ENCODE data around the gene KRTAP5-6.
"Not testable (repeated sequence)": the region's sequence is repeated elsewhere in the genome, so short reads cannot be mapped to it uniquely, and the experiment has no call there.

KRTAP5-6 gene

GRCh38 chr11:1696608-1697570 is at the start of gene KRTAP5-6:
KRTAP5-6 (plus strand) TSS chr11:1697195; CDS start chr11:1697246, 51 bp downstream.
- no peak for DNase-seq

DNA sequence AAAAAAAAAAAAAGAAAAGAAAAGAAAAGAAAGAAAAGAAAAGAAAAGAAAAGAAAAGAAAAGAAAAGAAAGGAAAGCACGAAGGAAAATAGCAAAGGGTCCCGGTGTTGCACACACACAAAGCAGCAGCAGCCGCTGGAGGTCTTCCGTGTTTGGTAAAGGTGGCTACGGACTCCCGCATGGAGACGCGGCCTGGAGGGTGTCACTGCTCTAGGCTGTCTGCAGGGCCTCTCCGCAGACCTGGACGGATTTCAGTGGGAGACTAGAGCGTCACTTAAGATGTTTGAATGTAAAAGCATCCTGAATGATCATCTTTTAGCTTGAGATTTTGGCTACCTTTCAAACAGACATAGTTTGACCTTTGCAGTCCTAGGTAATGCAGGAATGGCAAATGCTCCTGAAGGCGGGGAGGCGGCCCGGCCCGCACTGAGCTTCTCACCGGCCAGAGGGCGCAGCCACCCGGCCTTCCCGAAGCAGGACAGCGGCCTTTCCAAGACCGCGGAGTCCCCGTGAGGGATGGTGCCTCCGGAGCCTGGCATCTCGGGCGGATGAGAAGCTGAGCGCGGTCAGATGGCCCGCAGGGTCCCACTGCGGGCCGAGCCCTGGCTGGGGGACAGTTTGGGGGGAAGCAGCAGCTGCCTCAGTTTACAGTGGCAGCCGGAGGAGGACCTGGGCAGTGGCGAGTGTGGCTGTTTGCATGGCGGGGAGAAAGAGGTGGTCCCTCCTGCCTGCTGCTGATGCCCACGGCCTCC is 48.9 kb upstream of the KRTAP5-6 start:
- no peak for DNase-seq

DNA sequence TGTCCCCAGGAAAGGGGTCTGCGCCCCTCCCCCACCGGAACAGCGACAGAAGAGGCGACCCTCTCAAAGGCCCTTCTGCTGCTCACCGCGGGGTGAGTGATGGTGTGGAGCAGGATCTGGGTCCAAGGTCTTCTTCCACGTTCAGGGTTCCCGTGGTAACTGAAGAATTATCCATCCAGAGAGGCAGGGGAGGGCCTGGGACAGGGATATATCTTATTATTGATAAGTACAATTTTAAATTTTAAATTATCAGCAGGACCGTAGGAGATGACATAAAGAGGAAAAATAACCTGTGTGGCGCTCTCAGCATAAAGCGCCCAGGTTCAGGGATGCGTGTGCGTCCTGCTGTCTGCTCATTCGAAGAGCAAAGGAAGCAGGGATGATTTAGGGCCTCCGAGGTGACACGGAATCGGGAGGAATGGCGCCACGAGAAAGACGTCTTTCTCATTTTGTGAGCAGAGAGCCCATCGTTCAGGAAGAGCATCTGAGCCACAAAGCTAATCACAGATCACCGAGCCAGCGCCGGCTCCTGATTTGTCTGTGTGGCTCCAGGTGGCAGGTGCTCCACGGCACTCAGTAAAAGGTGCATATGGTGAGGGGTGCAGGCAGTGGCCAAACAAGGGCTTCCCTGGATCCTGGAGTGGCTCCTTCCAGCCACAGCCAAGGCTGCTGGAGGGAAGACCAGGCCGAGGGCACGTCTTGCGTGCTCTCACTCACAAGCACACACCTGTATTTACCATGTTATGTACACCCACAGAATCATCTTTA is 48.2 kb upstream of the KRTAP5-6 start:
- no peak for DNase-seq

DNA sequence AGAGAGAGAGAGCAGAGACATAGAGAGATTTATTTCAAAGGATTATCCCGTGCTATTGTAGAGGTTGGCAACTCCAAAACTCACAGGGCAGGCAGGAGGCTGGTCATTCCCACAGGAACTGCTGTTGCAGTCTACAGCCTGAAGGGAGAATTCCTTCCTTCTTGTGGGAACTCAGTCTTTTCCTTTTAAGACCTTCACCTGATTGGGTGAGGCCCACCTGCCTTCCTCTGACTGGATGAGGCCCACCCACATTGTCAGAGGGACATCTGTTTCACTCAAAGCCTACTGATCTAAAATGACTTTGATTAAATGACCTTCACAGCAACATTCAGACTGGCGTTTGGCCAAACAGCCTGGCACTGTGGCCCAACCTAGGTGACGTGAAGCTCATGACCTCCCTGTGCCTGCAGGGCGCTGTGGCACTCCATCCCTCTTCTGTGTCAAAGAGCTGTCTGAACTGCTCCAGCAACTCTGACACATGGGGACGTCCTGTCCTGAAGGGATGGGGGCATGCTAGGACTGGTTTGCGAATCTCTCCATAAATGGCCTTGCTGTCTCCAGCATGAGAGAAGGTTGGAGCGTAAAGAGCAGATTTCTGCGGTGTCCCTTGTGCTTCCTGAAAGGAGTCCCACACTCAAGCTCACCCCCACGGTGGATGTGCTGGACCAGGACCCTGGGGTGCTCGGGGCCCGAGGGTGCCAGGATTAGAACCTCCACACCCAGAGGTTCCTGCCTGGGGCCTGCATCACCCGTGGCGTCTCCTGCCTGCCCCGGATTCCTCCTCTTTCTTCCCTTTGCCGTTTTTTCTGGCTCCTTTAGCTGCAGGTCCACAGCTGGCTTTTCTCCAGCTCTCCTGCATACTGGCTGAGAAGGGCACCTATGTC is 46.7 kb upstream of the KRTAP5-6 start:
- DNase-seq = no peak

DNA sequence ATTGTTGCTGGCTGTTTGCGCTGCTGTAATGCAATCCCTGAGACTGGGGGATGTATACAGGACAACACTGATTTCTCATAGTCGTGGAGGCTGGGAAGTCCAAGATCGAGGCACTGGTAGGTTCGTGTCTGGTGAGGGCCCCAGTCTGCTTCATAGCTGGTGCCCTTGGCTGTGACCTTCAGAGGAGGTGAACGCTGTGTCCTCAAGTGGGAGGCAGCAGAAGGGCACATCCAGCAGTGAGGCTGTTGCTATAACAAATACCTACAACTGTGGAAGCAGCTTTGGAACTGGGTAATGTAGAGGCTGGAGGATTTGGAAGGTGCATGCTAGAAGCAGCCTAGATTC is 46.1 kb upstream of the KRTAP5-6 start:
- DNase-seq = no peak

DNA sequence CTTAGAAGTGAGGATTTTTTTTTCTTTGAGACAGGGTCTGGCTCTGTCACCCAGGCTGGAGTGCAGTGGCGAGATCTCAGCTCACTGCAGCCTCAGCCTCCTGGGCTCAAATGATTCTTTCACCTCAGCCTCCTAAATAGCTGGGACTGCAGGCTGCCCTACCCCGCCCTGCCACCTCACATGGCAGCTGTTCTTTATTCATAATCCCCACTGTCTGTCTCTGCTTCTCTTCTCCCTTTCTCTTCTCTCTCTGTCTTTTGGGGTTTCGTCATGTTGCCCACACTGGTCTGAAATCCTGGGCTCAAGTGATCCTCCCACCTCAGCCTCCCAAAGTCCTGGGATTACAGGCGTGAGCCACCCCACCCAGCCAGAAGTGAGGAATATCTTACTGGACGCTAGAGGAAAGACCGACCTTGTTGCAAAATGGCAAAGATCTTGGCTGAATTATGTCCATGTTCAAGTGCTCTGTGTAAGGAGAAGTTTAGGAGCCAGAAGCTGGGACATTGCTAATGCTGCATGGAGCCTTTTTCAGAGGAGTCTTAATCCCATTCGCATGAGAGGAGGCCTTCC is 45.5 kb upstream of the KRTAP5-6 start:
- DNase-seq = no peak

DNA sequence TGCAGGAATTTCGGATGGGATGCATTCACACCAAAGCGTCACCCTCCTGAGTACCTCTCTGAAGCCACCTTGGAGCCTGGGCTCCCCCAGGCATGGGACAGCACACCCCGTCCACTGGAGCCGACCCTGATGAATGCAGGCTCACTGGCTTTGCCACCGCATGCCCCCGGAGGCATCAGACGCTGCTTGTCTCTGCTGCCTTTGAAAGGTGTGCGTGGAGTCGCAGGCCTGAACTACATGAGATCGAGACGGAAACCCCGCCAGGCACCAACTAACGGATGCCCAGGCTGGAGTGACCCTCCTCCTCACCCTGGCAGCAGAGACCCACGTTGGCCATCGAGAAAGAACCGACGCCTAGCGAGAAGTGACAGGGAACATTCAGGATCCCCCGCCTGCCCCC is 45.0 kb upstream of the KRTAP5-6 start:
- no peak for DNase-seq

DNA sequence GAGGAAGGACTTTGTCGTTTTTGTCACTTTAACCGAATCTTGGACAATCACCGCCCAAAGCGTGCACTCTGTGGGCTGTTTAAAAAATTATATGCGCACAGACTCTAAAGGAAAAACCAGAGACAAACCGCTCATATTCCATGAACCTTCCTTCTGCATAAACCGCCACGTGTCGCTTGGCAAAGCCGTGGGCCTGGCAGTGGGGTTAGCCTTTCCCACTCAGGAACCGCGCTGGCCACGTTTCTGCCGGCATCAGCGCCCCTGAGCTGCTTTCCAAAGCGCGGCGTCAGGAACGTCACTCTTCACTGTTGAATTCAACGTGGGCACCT is 44.6 kb upstream of the KRTAP5-6 start:
- DNase-seq = no peak

DNA sequence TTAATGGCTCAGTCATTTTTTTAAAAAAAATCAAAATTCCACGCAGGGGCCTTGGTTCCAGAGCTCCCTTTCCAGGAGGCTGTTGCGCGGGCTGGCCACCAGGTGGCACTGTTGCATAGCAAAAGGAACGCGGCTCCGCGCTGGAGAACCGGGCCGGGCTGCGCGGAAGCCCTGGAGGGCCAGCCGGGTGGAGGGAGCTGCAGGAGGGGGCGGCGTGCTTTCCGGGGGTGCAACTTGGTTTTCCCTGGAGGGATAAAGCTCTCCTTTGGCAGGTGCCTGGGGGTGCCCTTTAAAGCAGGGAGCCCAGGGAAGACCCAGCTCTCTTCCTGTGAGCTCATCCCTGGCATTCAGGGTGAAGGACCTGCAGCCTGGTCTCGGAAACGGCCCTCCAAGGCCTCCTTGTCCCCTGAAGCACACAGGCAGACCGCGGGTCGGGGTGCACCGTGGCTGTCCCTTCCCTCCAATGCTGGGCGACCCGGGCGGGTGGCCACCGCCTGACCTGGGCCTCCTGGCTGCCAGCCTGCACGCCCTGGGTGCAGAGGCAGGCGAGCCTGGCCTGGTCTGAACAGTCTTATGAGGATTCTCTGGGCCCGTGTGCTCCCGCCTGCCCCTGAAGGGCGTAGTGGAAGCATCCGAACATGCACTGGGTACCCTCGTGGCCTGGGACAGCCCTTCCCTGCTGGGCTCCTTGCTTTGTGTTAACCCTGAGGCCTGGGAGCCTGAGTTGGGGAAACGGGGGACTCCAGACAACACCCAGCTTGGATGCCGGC is 44.0 kb upstream of the KRTAP5-6 start:
- DNase-seq = no peak

DNA sequence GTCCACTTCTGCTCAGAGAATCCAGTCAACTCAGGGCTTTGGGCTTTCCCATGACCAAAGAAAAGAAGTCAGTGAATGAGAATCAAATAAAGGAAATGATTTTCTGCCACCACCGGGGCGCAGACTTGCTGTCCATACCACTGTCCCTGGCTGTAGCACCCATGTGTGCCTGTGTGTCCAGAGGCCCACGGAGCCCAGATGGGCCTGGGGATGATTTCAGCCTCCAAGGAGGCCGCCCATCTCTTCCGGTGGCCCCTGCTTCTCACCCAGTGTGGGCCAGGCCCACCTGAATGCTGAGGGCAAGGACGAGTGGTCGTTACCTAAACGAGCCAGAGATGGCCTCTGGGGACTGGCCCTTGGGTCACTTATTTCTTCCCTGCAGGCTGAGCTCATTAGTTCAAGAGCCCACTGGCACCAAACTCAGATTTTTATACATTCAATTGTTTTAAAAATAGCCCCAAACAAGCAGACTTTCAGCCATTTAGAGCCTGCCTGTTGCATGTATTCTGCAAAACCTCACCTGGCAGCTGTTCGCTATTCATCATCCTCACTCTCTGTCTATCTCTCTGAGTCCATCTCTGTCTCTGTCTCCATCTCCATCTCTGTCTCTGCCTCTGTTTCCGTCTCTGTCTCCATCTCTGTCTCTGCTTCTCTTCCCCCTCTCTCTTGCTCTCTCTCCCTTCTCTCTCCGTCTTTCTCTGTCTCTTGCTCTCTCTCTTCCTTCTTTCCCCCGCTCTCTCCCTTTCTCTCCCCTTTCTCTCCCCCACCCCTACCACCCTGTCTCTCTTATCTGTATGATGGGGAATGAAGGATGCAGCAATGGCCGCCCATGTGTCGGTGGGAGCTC is 43.2 kb upstream of the KRTAP5-6 start:
- no peak for DNase-seq

DNA sequence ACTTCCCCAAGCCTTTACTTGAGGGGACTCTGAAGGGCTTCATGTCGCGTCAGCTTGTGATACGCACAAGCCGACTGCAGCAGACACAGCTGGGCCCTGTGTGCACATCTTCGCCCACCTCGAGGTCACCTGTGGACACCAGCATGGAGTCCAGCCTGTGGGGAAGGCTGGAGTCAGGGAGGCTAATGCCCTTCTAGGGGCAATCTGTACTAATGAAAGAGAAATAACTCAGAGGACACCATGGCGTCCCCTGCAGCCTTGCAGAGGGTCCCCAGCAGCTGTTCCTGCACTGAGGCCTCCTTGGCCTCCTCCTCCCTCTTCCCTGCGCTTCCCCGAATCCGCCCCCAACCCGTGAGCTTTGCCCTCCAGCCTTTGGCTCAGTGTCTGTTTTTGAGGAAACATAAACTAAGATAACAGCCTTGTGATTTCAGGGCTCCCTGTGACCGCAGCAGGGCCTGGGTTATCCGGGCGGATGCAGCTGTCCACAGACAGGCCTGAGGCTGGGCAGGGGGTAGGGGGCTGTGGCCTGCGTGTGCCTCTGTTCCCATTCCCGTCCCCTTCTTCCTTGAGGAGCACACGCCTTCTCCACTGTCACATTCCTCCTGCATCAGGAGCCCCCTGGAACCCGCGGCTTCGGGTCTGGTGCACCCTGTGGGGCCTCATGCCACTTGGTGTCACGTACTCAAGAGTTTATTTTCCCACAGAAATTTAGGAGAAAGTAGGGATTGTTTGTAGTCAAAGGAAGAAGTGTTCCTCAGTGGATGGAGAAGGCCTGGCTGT is 42.4 kb upstream of the KRTAP5-6 start:
- DNase-seq = no peak

DNA sequence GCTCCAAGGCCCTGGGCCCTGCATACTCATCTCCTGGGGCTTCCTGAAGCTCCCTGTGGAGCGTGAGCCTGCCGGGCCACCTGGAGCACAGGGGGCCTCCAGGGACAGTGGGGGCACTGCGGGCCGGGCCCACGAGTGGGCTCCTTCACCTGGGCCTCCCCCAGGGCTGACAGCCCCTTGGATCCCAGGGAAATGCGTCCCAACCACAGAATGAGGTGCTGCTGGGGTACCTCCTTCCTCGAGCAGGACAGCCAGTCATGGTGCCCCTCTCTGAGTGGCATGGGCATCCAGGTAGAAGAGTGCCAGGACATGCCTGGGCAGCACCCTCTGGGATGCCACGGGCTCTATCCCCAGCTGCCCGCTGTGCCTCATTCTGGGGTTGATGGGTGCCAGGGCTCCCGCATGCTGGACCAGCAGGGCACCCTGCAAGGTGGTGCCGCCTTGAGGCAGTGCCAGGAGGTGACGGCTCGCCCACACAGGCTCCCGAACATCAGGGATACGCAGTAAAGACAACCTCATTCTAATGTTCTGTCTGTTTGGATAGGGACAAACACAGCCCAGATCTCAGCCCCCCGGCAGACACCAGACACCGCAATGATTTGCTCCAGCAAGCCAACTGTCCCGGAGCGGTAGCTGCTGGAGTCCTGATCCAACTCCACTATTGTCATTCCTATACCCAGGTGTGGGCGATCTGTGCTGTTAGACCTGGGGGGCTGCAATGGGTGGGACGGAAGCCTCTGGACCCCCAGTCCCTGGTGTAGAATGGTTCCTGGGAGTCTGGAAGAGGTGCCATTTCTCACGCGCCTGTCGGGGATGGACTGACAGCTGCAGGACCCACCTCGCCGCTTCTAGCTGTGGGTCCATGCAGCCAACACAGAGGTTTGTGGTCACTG is 41.6 kb upstream of the KRTAP5-6 start:
- DNase-seq = no peak

DNA sequence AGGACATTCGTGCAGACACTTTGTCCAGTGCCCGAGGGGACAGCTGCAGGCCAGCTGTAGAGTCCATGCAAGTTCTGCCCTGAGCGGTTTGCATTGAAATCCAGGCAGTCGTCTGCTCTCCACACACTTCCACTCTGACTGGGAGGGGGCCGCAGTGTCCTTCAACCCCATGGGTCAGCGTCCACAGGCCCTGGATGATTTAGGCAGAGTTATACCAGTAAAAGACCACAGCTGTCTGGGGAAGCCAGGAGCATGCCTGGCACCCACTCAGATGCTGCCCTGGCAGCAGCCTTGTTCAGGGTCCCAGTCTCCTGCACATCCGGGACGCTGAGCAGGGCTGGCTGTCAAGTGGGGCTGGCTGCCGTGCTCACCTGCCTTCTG is 40.9 kb upstream of the KRTAP5-6 start:
- no peak for DNase-seq

DNA sequence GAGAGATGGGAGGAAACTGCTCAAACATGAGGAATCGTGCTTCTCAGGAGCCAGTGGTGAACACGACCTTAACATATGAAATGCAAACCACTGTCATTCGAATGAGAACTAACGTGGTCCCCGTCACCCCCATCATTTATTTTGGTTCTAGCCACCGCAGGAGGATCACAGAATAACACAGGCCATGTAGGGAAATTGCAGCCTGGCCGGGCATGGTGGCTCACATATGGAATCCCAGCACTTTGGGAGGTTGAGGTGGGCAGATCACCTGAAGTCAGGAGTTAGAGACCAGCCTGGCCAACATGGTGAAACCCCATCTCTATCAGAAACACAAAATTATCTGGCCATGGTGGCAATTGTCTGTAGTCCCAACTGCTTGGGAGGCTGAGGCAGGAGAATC is 40.3 kb upstream of the KRTAP5-6 start:
- no peak for DNase-seq

DNA sequence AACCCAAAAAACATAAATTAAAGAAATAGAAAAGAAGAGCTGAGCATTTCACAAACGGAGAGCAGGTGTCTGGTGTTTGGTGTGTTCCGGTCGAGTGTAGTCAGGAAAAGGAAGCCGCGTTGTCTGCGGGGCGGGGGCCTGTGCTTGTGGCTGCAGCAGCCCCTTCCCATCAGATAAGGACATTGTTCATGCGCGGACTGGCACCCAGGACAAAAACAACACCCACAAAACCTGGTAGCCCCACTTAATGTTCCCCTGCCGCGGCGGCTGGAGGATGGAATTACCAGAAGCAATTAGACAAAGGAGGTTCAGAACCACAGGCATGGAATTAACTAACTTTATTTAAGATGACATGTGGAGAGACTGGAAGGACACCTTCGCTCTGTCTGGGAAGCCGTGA is 37.5 kb upstream of the KRTAP5-6 start:
- DNase-seq = no peak

- DNase-seq = no peak
Measured at GRCh38 chr11:1660111-1660867, 36.7 kb upstream of the KRTAP5-6 start.

GRCh38 chr11:1661454-1662269 is 35.3 kb upstream of the KRTAP5-6 start:
- not testable (repeated sequence) for DNase-seq

Measured in NCI-H446 treated with DMSO at 0.1 percent for 48 hours (cell line).